Right lobe of liver (tissue), 6 donors: Measurements from ENCODE around the gene PPFIA4. TPM values are rescaled to one million over a fixed set of nuclear protein-coding genes. Genes with fewer than 3 reads are reported as not detected.

Experiments
- ATAC-seq, 4 donors: fragments of 200-7000 bp; cut with Tn5 transposase; one replicate each; pipeline ENCODE4 v1.9.1; 2020; ENCODE audit warnings: mild to moderate bottlenecking in 4 of 4, moderate library complexity in 4 of 4
- DNase-seq, 3 donors: peaks; one replicate each; pipeline ENCODE4 v3.0.0-alpha.2; 2020
- H3K27ac ChIP-seq, 3 donors: fragments of 200-600 bp; one replicate each; pipeline ENCODE4 v1.8.0; 2022
- H3K27me3 ChIP-seq, 2 donors: fragments of 200-600 bp; one replicate each; pipeline ENCODE4 v1.8.0; 2022
- H3K36me3 ChIP-seq, 4 donors: fragments of 200-600 bp; sonication (generic) in 1 of 4; one replicate each; pipeline versions ENCODE4 v1.5.1 to v1.8.0; 2017 to 2022; ENCODE audit warnings: control low read depth in 1 of 4
- H3K4me1 ChIP-seq, 4 donors: fragments of 200-600 bp; sonication (generic) in 1 of 4; one replicate each; pipeline versions ENCODE4 v1.5.1 to v1.8.0; 2017 to 2022; ENCODE audit warnings: control low read depth in 1 of 4
- H3K4me3 ChIP-seq, 3 donors: fragments of 200-600 bp; one replicate each; pipeline ENCODE4 v1.8.0; 2022
- H3K9me3 ChIP-seq, 4 donors: fragments of 200-600 bp; sonication (generic) in 1 of 4; one replicate each; pipeline versions ENCODE4 v1.5.1 to v1.8.0; 2017 to 2022; ENCODE audit warnings: control low read depth in 1 of 4
- CTCF ChIP-seq, 4 donors: fragments of 200-600 bp in 3 of 4; fragments of 450-650 bp in 1 of 4; IDR thresholded peaks; one replicate each; pipeline versions ENCODE4 v1.5.1 to v1.8.0; 2016 to 2022; ENCODE audit warnings: antibody characterized with exemption in 4 of 4, mild to moderate bottlenecking in 2 of 4
- POLR2A ChIP-seq: fragments of 450-650 bp; IDR thresholded peaks from one replicate; pipeline ENCODE4 v1.6.1; 2017; ENCODE audit warnings: antibody characterized with exemption, mild to moderate bottlenecking
- WGBS: methylation state at CpG from one replicate; pipeline ENCODE4 v1.1.6; 2018; ENCODE audit warnings: low coverage, low lambda C conversion rate; ENCODE audit not compliant: insufficient coverage; ENCODE audit errors: missing lambda C conversion rate; 5-methylcytosine and 5-hydroxymethylcytosine counted together
- intact Hi-C, 2 donors: fragments of 100-400 bp; cut with DNase I; formaldehyde crosslinking; loops; one replicate each; pipeline versions ENCODE4 v1.11.2 to v1.14.1; 2022
- total RNA-seq, 6 experiments: library from RNA; depleted of rRNA in 2 of 6; stranded (reverse); fragments of >200 nt in 2 of 6; fragmentation: NEBNext Ultra II Directional in 3 of 6; extraction: Animal tissue kit (Norgen Biotek cat#: 25700) in 3 of 6; gene quantifications; one replicate each; pipeline versions ENCODE4 v1.1.0 to v1.2.4, GENCODE V29; 2016 to 2023
- donor health status: DM: no; HTN: yes; CAD: no.
- donor health status: DM: no; HTN: no; CAD: no.
- donor health status: DM: no; HTN: no; CAD: no.
- donor health status: DM: no; HTN: yes; CAD: no.
- donor health status: DM: no; HTN: yes; CAD: no.

PPFIA4 gene
- total RNA-seq, 6 experiments from 2014 or later = 0.18 to 5.5 (median 0.49) TPM; not detected in 1

GRCh38 chr1:203100516-203100869, 74.2 kb downstream of the PPFIA4 start:
- ATAC-seq (peak in 1 of 4 donors; percentile 31), DNase-seq (no peak)
- no peaks in the 10 kb centered on the region for H3K36me3 ChIP-seq
- H3K9me3 ChIP-seq = no peaks in the 10 kb centered on the region
- no peak for TF ChIP-seq POLR2A
- TF ChIP-seq CTCF (IDR thresholded peaks at IDR 0.05) = no peak
- peaks cover 0 to 8% (median 3%) of the 10 kb centered on the region in 4 donors for H3K4me1 ChIP-seq
- intact Hi-C loops = no loop called here
- no peak overlapping the region for H3K27ac ChIP-seq
- no peak overlapping the region for H3K4me3 ChIP-seq
- H3K27me3 ChIP-seq = no peaks in the 10 kb centered on the region

GRCh38 chr1:203101813-203102634, 75.7 kb downstream of the PPFIA4 start:
- intact Hi-C loops = no loop called here
- Histone ChIP-seq H3K27me3 (no peaks in the 10 kb centered on the region), H3K9me3 (no peaks in the 10 kb centered on the region), H3K27ac (no peak overlapping the region), H3K4me3 (no peak overlapping the region), H3K4me1 (peaks cover 0 to 8% (median 3%) of the 10 kb centered on the region in 4 donors), H3K36me3 (no peaks in the 10 kb centered on the region)
- WGBS = 59% methylated on average over 4 of the region's 6 CpGs
- TF ChIP-seq POLR2A (no peak), CTCF (IDR thresholded peaks at IDR 0.05) (no peak)
- ATAC-seq = peak; percentile 92 to 99 (median 96)
- DNase-seq = peak; percentile 57 to 80 (median 76)

- TF ChIP-seq POLR2A (no peak), CTCF (IDR thresholded peaks at IDR 0.05) (no peak)
- Histone ChIP-seq H3K36me3 (no peaks in the 10 kb centered on the region), H3K27me3 (no peaks in the 10 kb centered on the region), H3K27ac (no peak overlapping the region), H3K4me1 (peaks cover 0 to 8% (median 3%) of the 10 kb centered on the region in 4 donors), H3K9me3 (no peaks in the 10 kb centered on the region), H3K4me3 (no peak overlapping the region)
- intact Hi-C loops = no loop called here
- 64% methylated on average over 4 of the region's 4 CpGs for WGBS
- no peak for ATAC-seq
- DNase-seq = no peak
Measured at GRCh38 chr1:203103216-203103615, 76.9 kb downstream of the PPFIA4 start.

GRCh38 chr1:203103829-203104495, 77.7 kb downstream of the PPFIA4 start:
- H3K27me3 ChIP-seq = no peaks in the 10 kb centered on the region
- DNase-seq (no peak), ATAC-seq (no peak)
- no peak overlapping the region for H3K4me3 ChIP-seq
- no peak overlapping the region for H3K27ac ChIP-seq
- 76% methylated on average over 3 of the region's 6 CpGs for WGBS
- no peaks in the 10 kb centered on the region for H3K9me3 ChIP-seq
- no peaks in the 10 kb centered on the region for H3K36me3 ChIP-seq
- H3K4me1 ChIP-seq = peaks cover 0 to 8% (median 3%) of the 10 kb centered on the region in 4 donors
- intact Hi-C loops = no loop called here
- TF ChIP-seq POLR2A = no peak
- no peak for TF ChIP-seq CTCF (IDR thresholded peaks at IDR 0.05)
